Brain microvascular endothelial cell (primary cell): ENCODE data around the gene MT1B.

Source experiments
- DNase-seq: peaks from one replicate; pipeline ENCODE4 v3.0.0-alpha.2; 2020
- H3K27ac ChIP-seq: fragments of 250-450 bp; sonication (Bioruptor Pico); 2 replicates; pipeline ENCODE4 v1.5.1; 2020; ENCODE audit warnings: mild to moderate bottlenecking, moderate library complexity
- H3K27me3 ChIP-seq: fragments of 250-450 bp; sonication (Bioruptor Pico); replicated peaks from 2 replicates; pipeline ENCODE4 v1.5.1; 2020; ENCODE audit warnings: mild to moderate bottlenecking
- H3K36me3 ChIP-seq: fragments of 250-450 bp; sonication (Bioruptor Pico); replicated peaks from 2 replicates; pipeline ENCODE4 v1.5.1; 2020; ENCODE audit warnings: mild to moderate bottlenecking
- H3K4me3 ChIP-seq: 2 replicates; pipeline ENCODE4 v1.5.1; 2011; ENCODE audit warnings: low read depth, mild to moderate bottlenecking, control low read depth, low read length, moderate library complexity
- in situ Hi-C: cut with HindIII; loops from 2 replicates; pipeline ENCODE4 v1.10.0; 2017; ENCODE audit warnings: low sequenced_read_pairs, low pct_ligation_motif_present
- TF ChIP-seq, protein P1 (sequence below): IDR thresholded peaks from 2 replicates; pipeline ENCODE4 v1.5.1; 2011; ENCODE audit warnings: low read depth, mild to moderate bottlenecking, moderate library complexity, low read length, control low read depth, inconsistent platforms; ENCODE audit errors: missing control alignments

The MT1B gene

DNA sequence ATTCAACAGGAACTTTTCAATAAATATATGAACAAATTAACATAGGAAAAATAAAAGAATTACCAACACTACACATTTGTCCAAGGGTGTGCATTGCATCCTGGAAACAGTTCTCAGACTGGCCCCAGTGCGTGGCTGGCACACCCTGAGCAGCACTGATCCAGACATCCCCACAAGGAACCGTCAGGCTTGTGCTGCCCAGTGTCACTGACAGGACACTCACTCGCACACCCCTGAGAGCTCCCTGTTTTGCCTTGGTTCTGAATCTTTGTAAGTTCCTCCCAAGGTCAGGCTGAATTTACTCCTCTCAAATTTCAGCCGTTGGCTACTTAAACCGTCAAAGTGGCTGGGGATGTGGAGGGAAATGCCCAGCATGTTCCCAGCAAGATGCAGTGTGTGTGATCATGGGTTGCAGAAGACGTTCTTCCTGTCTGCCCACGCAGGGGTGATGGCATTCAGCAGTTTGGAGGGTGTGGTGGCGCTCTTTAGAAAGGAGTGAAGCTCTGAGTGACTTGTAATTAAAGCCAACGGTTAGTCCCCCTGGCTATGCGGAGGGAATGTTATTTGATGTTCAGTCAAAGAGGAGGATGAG, 41.6 kb upstream of the MT1B start:
- H3K4me3 ChIP-seq = peak overlapping the region; percentile 95
- no peaks in the 10 kb centered on the region for H3K36me3 ChIP-seq
- DNase-seq = peak; percentile 92
- peak overlapping the region; percentile 97 for H3K27ac ChIP-seq
- in situ Hi-C loops = no loop called here
- TF ChIP-seq, protein P1, sequence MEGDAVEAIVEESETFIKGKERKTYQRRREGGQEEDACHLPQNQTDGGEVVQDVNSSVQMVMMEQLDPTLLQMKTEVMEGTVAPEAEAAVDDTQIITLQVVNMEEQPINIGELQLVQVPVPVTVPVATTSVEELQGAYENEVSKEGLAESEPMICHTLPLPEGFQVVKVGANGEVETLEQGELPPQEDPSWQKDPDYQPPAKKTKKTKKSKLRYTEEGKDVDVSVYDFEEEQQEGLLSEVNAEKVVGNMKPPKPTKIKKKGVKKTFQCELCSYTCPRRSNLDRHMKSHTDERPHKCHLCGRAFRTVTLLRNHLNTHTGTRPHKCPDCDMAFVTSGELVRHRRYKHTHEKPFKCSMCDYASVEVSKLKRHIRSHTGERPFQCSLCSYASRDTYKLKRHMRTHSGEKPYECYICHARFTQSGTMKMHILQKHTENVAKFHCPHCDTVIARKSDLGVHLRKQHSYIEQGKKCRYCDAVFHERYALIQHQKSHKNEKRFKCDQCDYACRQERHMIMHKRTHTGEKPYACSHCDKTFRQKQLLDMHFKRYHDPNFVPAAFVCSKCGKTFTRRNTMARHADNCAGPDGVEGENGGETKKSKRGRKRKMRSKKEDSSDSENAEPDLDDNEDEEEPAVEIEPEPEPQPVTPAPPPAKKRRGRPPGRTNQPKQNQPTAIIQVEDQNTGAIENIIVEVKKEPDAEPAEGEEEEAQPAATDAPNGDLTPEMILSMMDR = no peak
- no peaks in the 10 kb centered on the region for H3K27me3 ChIP-seq

- DNase-seq = peak; percentile 60
- H3K27ac ChIP-seq = peak overlapping the region; percentile 97
- TF ChIP-seq, protein P1 = no peak
- no peaks in the 10 kb centered on the region for H3K27me3 ChIP-seq
- in situ Hi-C loops = no loop called here
- H3K36me3 ChIP-seq = no peaks in the 10 kb centered on the region
- H3K4me3 ChIP-seq = peak overlapping the region; percentile 95
Measured at GRCh38 chr16:56610609-56611111, 41.0 kb upstream of the MT1B start.

GRCh38 chr16:56611281-56611833, 40.3 kb upstream of the MT1B start:
- H3K36me3 ChIP-seq = no peaks in the 10 kb centered on the region
- in situ Hi-C loops = no loop called here
- TF ChIP-seq, protein P1 = no peak
- peak overlapping the region; percentile 97 for H3K27ac ChIP-seq
- peak; percentile 32 for DNase-seq
- peak overlapping the region; percentile 9 for H3K4me3 ChIP-seq
- no peaks in the 10 kb centered on the region for H3K27me3 ChIP-seq

DNA sequence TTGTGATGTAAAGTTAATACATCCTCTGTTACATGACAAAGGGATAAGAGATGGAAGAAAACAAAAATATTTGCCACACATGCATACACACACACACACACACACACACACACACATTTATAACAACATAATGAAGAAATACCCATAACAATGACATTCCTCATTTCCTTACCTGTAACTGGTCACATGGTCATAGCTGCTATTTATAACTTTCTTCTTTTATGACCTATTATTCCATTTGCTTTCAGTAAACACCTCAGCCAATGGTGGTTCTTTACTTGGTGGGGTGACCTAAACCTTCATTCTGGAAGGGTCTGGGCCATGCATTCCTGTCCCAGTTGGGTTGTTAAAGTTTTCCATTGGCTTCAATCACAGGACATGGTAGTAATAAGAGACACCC, 38.0 kb upstream of the MT1B start:
- no peaks in the 10 kb centered on the region for H3K36me3 ChIP-seq
- TF ChIP-seq, protein P1 = no peak
- in situ Hi-C loops = no loop called here
- no peak for DNase-seq
- peak overlapping the region; percentile 18 for H3K4me3 ChIP-seq
- H3K27ac ChIP-seq = peak overlapping the region; percentile 80
- no peaks in the 10 kb centered on the region for H3K27me3 ChIP-seq

GRCh38 chr16:56614549-56614991, 37.1 kb upstream of the MT1B start:
- H3K27me3 ChIP-seq = no peaks in the 10 kb centered on the region
- TF ChIP-seq, protein P1 = no peak
- peak; percentile 61 for DNase-seq
- peak overlapping the region; percentile 80 for H3K27ac ChIP-seq
- no peak overlapping the region for H3K4me3 ChIP-seq
- no peaks in the 10 kb centered on the region for H3K36me3 ChIP-seq
- in situ Hi-C loops = no loop called here
